IPS DF 19.7 (cell line): ENCODE measurements around the gene USP24.

ENCODE experiments used
- DNase-seq: peaks from one replicate; pipeline ENCODE4 v3.0.0-alpha.2; 2013; ENCODE audit warnings: low read depth, low spot score

The USP24 gene

GRCh38 chr1:55167224-55167871 is 47.8 kb downstream of the USP24 start:
- DNase-seq, result no peak

DNA sequence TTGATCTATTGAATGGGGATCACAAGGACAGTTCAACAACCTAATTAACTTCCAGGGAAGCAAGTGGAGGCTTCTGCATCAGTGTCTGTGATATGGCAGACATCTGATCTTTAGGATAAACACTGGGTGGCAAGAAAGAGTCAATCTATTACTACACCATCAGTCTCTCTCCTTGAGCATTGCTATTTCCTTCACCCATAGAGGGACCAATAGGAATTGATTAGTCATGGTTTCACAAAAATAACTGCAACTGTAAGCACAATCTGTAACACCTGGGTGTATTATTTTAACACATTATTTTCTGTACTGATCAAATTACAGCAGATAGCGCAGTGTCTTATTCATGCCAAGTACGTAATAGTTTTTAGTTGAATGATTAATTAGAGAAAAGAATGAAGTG is 50.3 kb downstream of the USP24 start:
- no peak for DNase-seq

- no peak for DNase-seq
These were observed 55.6 kb downstream of the USP24 start for GRCh38 chr1:55159571-55159970.

DNA sequence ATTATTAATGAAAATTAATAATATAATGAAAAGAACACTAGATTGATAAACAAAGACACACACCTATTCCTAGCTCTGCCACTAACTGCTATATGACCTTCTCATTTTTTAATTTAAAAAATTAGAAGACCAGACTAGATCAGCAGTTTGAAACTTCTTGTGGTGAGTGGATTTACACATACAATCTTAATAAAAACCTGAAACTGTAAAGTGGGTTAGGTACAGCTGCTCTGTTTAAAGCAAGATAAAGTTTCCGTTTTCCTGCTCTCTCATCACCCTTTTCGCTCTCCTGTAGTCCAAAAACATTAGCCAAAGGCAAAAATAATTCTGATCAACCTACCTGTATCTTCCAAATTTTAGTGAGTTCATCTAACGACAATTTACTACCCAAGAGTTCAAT is 58.6 kb downstream of the USP24 start:
- DNase-seq, result no peak

DNA sequence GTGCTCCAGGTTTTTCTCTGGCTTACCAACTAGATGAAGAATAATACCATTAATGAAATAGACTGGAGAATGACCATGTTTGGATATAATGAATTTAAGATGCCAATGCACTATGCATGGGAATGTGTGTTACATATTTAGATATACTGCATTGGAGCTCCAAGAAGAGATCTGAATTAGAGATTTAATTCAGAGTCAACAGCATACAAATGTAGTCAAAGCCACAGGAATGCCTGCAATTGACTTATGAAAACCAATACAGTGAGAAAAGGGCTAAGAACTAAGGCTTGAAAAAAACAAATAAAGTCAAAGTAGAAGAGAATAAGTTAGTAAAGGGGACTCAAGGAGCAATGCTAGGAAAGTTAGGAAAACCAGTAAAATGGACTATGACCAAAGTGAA is 59.1 kb downstream of the USP24 start:
- no peak for DNase-seq

- DNase-seq, result no peak
These were observed 59.6 kb downstream of the USP24 start for GRCh38 chr1:55155522-55155921.

GRCh38 chr1:55154616-55155015 is 60.5 kb downstream of the USP24 start:
- DNase-seq, result no peak

GRCh38 chr1:55153031-55153430 is 62.1 kb downstream of the USP24 start:
- DNase-seq, result no peak

- DNase-seq, result no peak
These were observed 64.1 kb downstream of the USP24 start for GRCh38 chr1:55150880-55151588.

DNA sequence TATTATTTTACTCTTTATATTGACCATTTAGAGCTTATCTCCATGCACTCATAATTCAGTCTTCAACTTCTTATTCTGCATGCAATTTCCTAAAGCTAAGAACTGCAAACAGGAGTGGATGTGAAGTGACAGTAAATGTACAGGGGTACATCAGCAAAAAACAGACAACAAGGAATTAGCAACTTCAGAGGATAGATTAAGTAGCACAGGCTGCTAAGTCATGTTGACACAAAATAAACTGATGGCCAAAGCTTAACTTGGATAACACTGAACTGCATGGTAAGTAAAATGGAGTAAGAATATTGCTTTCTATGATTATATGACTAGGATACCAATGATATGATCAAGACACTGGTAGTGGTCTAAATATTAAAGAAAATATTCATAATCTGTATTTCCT is 66.5 kb downstream of the USP24 start:
- DNase-seq, result no peak

- no peak for DNase-seq
These were observed 67.6 kb downstream of the USP24 start for GRCh38 chr1:55147524-55147923.

- DNase-seq, result no peak
These were observed 68.4 kb downstream of the USP24 start for GRCh38 chr1:55146781-55147180.

DNA sequence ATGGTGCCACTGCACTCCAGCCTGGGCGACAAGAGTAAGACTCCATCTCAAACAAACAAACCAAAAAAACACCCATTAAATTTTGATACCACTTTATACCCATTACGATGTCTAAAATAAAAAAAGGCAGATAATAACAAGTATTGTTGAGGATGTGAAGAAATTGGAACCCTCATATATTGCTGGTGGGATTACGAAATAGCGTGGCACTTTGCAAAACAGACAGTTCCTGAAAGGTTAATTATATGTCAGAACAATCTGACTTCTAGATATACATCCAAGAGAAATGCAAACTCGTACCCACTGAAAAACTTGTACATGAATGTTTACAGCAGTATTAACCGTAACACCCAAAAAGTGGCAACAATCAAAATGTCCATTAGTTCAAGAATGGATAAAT is 70.3 kb downstream of the USP24 start:
- no peak for DNase-seq

GRCh38 chr1:55143684-55144083 is 71.5 kb downstream of the USP24 start:
- DNase-seq, result peak; percentile 60

DNA sequence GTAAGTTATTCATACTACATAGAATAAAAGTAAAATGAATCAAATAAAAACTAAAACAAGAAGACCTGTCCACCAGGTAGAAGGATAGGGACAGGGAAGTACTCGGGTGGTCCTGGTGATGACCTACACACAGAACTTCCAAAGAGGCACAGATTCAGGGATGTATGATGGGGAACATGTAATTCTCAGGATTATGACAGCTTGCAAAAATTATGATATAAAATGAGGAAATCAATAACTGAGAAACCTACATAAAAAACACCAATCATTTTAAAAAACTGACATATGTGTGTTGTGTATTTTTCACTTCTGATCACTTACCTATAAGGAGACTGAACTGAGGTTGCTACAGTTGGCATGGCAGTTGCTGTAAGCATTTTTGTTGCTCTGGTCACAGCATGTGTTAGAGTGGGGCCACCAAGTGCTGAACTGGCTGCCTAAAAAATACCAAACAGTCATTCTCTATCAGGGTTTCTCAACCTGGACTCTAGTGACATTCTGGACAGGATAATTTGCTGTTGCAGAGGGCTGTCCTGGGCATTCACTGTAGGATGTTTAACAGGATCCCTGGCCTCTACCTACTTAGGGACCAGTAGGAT is 73.8 kb downstream of the USP24 start:
- no peak for DNase-seq

DNA sequence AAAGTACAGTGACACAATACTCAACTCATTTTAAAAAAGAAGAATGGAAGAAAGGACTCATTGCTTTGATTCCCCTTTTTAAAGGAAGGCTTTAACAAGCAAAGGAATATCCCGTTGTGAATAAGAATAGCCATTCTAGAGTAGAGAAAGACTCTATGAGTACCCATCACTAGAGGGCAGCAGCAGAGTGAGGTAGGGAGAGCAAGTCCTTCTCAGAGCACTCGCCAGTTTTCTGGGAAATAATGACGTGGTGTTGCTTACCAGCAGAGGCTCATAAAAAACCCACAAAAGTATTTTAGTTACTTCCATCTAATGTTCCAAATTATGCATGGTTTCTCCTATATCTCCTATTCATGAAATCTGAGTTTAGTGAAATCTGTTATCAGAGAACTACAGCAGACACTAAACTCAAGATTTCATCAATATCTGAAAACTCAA is 74.6 kb downstream of the USP24 start:
- peak; percentile 35 for DNase-seq

GRCh38 chr1:55140137-55140536 is 75.0 kb downstream of the USP24 start:
- no peak for DNase-seq

GRCh38 chr1:55138823-55139222 is 76.3 kb downstream of the USP24 start:
- no peak for DNase-seq

DNA sequence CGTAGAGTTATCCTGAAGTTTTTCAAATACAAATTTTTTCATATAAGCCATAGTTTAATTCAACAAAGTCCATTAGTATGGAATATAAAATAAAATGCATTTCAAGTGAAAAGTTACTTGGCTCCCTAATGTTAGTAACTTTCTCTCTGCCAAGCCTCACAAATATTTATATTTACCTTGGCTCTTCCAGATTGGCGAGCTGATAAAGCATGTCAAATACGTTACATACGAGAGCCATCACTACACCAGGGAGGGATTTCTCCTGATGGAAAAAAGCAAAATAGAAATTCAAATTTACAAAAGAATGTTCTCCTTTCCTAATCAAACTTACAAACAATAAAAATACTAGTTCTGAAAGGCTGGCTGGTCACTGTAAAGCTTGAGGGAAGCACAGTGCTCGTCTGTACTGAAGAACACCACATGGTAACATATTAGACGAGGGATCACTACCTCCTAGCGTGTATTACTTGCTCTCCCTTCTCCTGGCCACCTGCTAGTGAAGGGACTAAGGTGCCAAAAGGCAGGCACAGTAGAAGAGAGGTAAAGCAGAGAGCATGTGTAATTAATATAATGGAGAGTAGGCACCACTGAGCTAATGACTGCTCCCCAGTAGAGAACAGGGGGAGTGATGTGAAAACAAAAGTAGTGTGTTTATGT is 80.9 kb downstream of the USP24 start:
- DNase-seq, result no peak

- no peak for DNase-seq
These were observed 83.4 kb downstream of the USP24 start for GRCh38 chr1:55131801-55132200.

DNA sequence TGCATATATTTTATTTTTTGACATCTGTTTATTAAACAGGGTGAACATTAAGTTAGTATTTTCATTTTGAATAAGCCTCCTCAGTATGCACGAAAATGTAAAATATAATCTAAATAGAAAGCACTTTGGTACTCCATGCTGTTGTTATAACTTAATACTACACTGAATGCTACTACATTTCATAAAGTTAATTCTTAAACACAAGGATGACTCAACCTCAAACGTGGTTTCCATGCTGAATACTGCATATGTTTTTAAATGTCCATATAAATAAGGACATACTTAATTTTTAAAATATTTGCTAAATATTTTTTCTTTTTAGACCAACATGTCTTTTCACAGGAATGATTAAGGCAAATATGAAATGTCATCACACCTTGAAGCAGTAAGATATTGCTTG is 83.9 kb downstream of the USP24 start:
- DNase-seq, result no peak

DNA sequence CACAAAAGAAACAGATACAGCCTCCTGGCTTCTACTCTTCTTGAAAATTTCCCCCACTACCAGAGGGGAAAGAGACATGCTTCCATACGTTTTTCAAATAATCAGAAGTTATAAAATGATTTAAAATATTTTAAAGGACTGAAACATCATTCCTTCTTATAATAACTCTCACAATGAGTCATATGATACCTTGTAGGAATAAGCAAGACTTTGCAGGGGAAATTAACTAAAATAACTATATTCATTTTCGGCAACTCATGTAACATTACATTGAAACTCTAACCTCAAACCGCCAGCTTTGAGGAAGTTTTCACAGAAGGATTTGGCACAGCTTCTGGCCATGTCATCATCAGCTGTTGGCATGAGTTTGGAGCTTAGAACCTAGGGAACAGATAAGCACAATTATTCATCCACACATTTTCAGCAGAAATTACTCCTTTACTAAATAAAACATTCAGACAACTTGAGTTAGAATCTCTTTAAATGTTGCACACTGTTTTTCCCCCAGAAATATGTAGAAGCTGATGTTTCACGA is 85.9 kb downstream of the USP24 start:
- no peak for DNase-seq
